Bone marrow (tissue), 2 donors: Measurements from ENCODE around the gene SLC39A6.
"Not testable (repeated sequence)": the region's sequence is repeated elsewhere in the genome, so short reads cannot be mapped to it uniquely, and the experiment has no call there.

ENCODE experiments used
- DNase-seq, 2 donors: peaks; one replicate each; lab custom pipeline; 2025; lab: John Stamatoyannopoulos, UW

The SLC39A6 gene

GRCh38 chr18:36139245-36139644 lies 10.1 kb upstream of the SLC39A6 start:
- no peak for DNase-seq

- DNase-seq, result no peak
Observed at GRCh38 chr18:36135264-36135663, 6.1 kb upstream of the SLC39A6 start.

- no peak for DNase-seq
Observed at GRCh38 chr18:36132756-36133155, 3.6 kb upstream of the SLC39A6 start.

GRCh38 chr18:36131692-36132483 lies 2.7 kb upstream of the SLC39A6 start:
- no peak for DNase-seq

GRCh38 chr18:36130883-36131653 lies 1.9 kb upstream of the SLC39A6 start:
- no peak for DNase-seq

GRCh38 chr18:36130039-36130831 lies 1.1 kb upstream of the SLC39A6 start:
- DNase-seq, result no peak

- no peak for DNase-seq
Observed at GRCh38 chr18:36128907-36129299, 237 bp downstream of the SLC39A6 start.

- DNase-seq, result no peak
Observed at GRCh38 chr18:36128530-36128870, 640 bp downstream of the SLC39A6 start.

GRCh38 chr18:36127836-36128529 lies 1.2 kb downstream of the SLC39A6 start:
- no peak for DNase-seq

- DNase-seq, result no peak
Observed at GRCh38 chr18:36126668-36127067, 2.5 kb downstream of the SLC39A6 start.

- DNase-seq, result no peak
Observed at GRCh38 chr18:36124841-36125240, 4.3 kb downstream of the SLC39A6 start.

GRCh38 chr18:36120297-36120696 lies 8.8 kb downstream of the SLC39A6 start:
- no peak for DNase-seq

- DNase-seq, result not testable (repeated sequence)
Observed at GRCh38 chr18:36116771-36117170, 12.4 kb downstream of the SLC39A6 start.

- no peak for DNase-seq
Observed at GRCh38 chr18:36114738-36115137, 14.4 kb downstream of the SLC39A6 start.

- DNase-seq, result no peak
Observed at GRCh38 chr18:36114251-36114650, 14.9 kb downstream of the SLC39A6 start.

- no peak for DNase-seq
Observed at GRCh38 chr18:36112302-36112701, 16.8 kb downstream of the SLC39A6 start.

- DNase-seq, result no peak
Observed at GRCh38 chr18:36109737-36110136, 19.4 kb downstream of the SLC39A6 start.

GRCh38 chr18:36108601-36109000 lies 20.5 kb downstream of the SLC39A6 start:
- no peak for DNase-seq

- DNase-seq, result no peak
Observed at GRCh38 chr18:36108196-36108595, 20.9 kb downstream of the SLC39A6 start.

GRCh38 chr18:36107477-36107876 lies 21.7 kb downstream of the SLC39A6 start:
- DNase-seq, result no peak

GRCh38 chr18:36104749-36105148 lies 24.4 kb downstream of the SLC39A6 start:
- DNase-seq, result no peak

GRCh38 chr18:36101943-36102342 lies 27.2 kb downstream of the SLC39A6 start:
- DNase-seq, result no peak
